SU-DHL-6 (cell line): Measurements from ENCODE around the gene HSPA13.

Source experiments
- H2AFZ ChIP-seq: fragments of 200-600 bp; sonication (generic); 2 replicates; pipeline ENCODE4 v1.6.1; 2014; ENCODE audit warnings: low read depth, mild to moderate bottlenecking, moderate library complexity, mixed read lengths, antibody characterized with exemption, low read length; ENCODE audit not compliant: severe bottlenecking
- H3F3A ChIP-seq: fragments of 200-600 bp; shearing (Covaris generic); 2 replicates; pipeline ENCODE4 v1.6.0; 2016; ENCODE audit warnings: antibody characterized with exemption, mild to moderate bottlenecking; ENCODE audit not compliant: insufficient read depth
- H3K27ac ChIP-seq: fragments of 200-600 bp; sonication (generic); 2 replicates; pipeline ENCODE4 v1.5.1; 2016; ENCODE audit warnings: low read depth, mild to moderate bottlenecking, low read length, moderate library complexity, mixed read lengths
- H3K27me3 ChIP-seq: fragments of 200-600 bp; sonication (generic), shearing (Covaris generic); 2 replicates; pipeline ENCODE4 v1.6.0; 2014; ENCODE audit warnings: mild to moderate bottlenecking, low read length
- H3K36me3 ChIP-seq: fragments of 200-600 bp; sonication (generic); 2 replicates; pipeline ENCODE4 v1.6.1; 2014; ENCODE audit warnings: mild to moderate bottlenecking, low read length, mixed read lengths
- H3K4me2 ChIP-seq: fragments of 300-600, 200-600 bp; shearing (Covaris generic), sonication (generic); 2 replicates; pipeline ENCODE4 v1.6.0; 2014; ENCODE audit warnings: low read length, low read depth, mild to moderate bottlenecking; ENCODE audit not compliant: poor library complexity, severe bottlenecking
- H3K4me3 ChIP-seq: fragments of 200-600 bp; sonication (generic); 2 replicates; pipeline ENCODE4 v1.5.1; 2014; ENCODE audit warnings: antibody characterized with exemption, low read length, mild to moderate bottlenecking, mixed read lengths; ENCODE audit not compliant: insufficient read depth, poor library complexity, severe bottlenecking
- H3K79me2 ChIP-seq: fragments of 200-600 bp; sonication (generic); 2 replicates; pipeline ENCODE4 v1.6.1; 2014; ENCODE audit warnings: mild to moderate bottlenecking, low read length, moderate library complexity; ENCODE audit not compliant: insufficient read depth
- H3K9ac ChIP-seq: fragments of 200-600 bp; sonication (generic); 2 replicates; pipeline ENCODE4 v1.7.0; 2014; ENCODE audit warnings: mild to moderate bottlenecking, low read length
- H3K9me2 ChIP-seq: fragments of 200-600 bp; sonication (generic); replicated peaks from 2 replicates; pipeline ENCODE4 v1.6.1; 2014; ENCODE audit warnings: low read length; ENCODE audit not compliant: insufficient read depth
- H3K9me3 ChIP-seq: fragments of 200-600 bp; sonication (generic); 2 replicates; pipeline ENCODE4 v1.6.1; 2014; ENCODE audit warnings: low read length, mixed read lengths; ENCODE audit not compliant: insufficient read depth
- H4K20me1 ChIP-seq: fragments of 200-600 bp; sonication (generic); 2 replicates; pipeline ENCODE4 v1.6.1; 2014; ENCODE audit warnings: low read depth, mild to moderate bottlenecking, antibody characterized with exemption, low read length, moderate library complexity, mixed read lengths
- EZH2phosphoT487 ChIP-seq: fragments of 200-600 bp; sonication (generic), shearing (Covaris generic); conservative IDR thresholded peaks from 2 replicates; pipeline ENCODE4 v1.6.1; 2018; ENCODE audit warnings: mild to moderate bottlenecking, antibody characterized with exemption, low read length, moderate library complexity, mixed read lengths
- TF ChIP-seq, protein P1 (sequence below): fragments of 200-600 bp; sonication (generic); IDR thresholded peaks from one replicate; pipeline ENCODE4 v1.5.1; 2017; ENCODE audit warnings: antibody characterized with exemption, mild to moderate bottlenecking, low read length, moderate library complexity; ENCODE audit not compliant: insufficient read depth, poor library complexity, severe bottlenecking

Gene HSPA13

GRCh38 chr21:14358775-14359174 is 24.2 kb downstream of the HSPA13 start:
- H3K36me3 ChIP-seq: no peaks in the 10 kb centered on the region
- no peaks in the 10 kb centered on the region for H3K9me2 ChIP-seq
- no peaks in the 10 kb centered on the region for H3K79me2 ChIP-seq
- TF ChIP-seq, protein P1, sequence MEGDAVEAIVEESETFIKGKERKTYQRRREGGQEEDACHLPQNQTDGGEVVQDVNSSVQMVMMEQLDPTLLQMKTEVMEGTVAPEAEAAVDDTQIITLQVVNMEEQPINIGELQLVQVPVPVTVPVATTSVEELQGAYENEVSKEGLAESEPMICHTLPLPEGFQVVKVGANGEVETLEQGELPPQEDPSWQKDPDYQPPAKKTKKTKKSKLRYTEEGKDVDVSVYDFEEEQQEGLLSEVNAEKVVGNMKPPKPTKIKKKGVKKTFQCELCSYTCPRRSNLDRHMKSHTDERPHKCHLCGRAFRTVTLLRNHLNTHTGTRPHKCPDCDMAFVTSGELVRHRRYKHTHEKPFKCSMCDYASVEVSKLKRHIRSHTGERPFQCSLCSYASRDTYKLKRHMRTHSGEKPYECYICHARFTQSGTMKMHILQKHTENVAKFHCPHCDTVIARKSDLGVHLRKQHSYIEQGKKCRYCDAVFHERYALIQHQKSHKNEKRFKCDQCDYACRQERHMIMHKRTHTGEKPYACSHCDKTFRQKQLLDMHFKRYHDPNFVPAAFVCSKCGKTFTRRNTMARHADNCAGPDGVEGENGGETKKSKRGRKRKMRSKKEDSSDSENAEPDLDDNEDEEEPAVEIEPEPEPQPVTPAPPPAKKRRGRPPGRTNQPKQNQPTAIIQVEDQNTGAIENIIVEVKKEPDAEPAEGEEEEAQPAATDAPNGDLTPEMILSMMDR: no peak
- TF ChIP-seq EZH2phosphoT487: no peak
- no peaks in the 10 kb centered on the region for H3K9me3 ChIP-seq
- no peak overlapping the region for H3K4me2 ChIP-seq
- no peaks in the 10 kb centered on the region for H3F3A ChIP-seq
- H3K9ac ChIP-seq: no peak overlapping the region
- H3K4me3 ChIP-seq: no peak overlapping the region
- no peaks in the 10 kb centered on the region for H3K27me3 ChIP-seq
- no peak overlapping the region for H2AFZ ChIP-seq
- H4K20me1 ChIP-seq: no peaks in the 10 kb centered on the region
- no peak overlapping the region for H3K27ac ChIP-seq

DNA sequence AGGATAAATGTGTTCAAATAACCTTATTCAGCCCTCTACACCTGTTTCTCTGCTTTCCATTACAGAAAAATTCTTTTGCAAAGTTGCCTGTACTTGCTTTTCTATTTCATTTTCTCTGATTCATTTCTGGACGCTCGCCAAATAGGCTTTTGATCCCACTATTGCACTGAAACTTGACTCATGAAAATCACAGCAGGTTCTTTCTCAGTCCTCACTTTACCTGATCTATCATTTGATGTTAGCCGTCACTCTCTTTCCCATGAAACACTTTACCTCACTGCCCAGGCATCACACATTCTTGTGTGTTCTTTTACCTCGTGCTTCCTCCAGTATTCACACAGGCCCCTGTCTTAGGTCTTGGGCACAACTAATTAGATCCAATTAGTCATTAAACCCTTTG is 26.2 kb downstream of the HSPA13 start:
- Histone ChIP-seq H4K20me1 (no peaks in the 10 kb centered on the region), H3K9me3 (no peaks in the 10 kb centered on the region), H3K4me2 (no peak overlapping the region), H2AFZ (no peak overlapping the region), H3K9me2 (no peaks in the 10 kb centered on the region), H3K27ac (no peak overlapping the region), H3F3A (no peaks in the 10 kb centered on the region), H3K9ac (no peak overlapping the region), H3K27me3 (no peaks in the 10 kb centered on the region), H3K36me3 (no peaks in the 10 kb centered on the region), H3K4me3 (no peak overlapping the region), H3K79me2 (no peaks in the 10 kb centered on the region)
- TF ChIP-seq, protein P1: no peak
- TF ChIP-seq EZH2phosphoT487: no peak

DNA sequence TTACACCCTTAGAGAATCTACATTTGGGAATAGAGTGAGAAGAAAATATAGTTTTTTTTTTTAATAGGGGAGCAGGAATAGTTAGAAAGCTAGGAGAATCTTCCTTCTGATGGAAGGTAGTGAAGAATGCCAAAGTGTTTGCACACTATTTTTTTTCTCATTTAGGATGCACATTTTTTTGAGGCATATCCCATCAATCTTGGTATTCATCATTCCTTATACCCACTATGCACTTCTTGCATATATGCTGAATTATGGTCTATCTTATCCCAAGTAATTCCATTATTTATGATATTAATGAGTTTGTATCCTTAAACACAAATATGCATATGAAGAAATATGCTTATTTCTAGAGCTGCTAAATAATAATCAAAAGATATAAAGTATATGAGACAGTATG is 28.4 kb downstream of the HSPA13 start:
- Histone ChIP-seq H3K9ac (no peak overlapping the region), H3K36me3 (no peaks in the 10 kb centered on the region), H3K4me2 (no peak overlapping the region), H3K27me3 (no peaks in the 10 kb centered on the region), H3F3A (no peaks in the 10 kb centered on the region), H3K27ac (no peak overlapping the region), H3K9me2 (no peaks in the 10 kb centered on the region), H3K79me2 (no peaks in the 10 kb centered on the region), H4K20me1 (no peaks in the 10 kb centered on the region), H2AFZ (no peak overlapping the region), H3K4me3 (no peak overlapping the region), H3K9me3 (no peaks in the 10 kb centered on the region)
- TF ChIP-seq EZH2phosphoT487: no peak
- TF ChIP-seq, protein P1: no peak

DNA sequence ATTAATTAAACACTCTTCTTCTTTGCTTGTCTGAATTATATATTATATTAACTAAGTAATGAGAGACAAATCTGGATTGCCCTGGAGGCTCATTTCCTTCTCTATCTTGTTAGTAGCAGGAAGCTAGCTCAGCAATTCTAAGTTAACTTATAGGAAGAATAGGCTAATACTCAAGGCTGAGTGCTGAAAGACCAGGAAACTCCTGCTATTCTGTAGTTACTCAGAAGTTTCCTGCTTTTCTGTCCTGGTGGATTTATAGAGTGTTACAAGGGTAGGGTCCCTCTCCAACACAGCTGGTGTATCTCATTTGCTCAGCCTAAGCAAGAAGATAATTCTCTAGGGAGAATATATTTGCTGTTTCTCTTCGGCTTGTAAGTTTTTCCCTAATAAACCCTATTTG is 29.2 kb downstream of the HSPA13 start:
- H3K9me2 ChIP-seq: no peaks in the 10 kb centered on the region
- H3K4me2 ChIP-seq: no peak overlapping the region
- H3F3A ChIP-seq: no peaks in the 10 kb centered on the region
- H3K4me3 ChIP-seq: no peak overlapping the region
- H3K9ac ChIP-seq: no peak overlapping the region
- H3K36me3 ChIP-seq: no peaks in the 10 kb centered on the region
- H3K27me3 ChIP-seq: no peaks in the 10 kb centered on the region
- H3K79me2 ChIP-seq: no peaks in the 10 kb centered on the region
- TF ChIP-seq EZH2phosphoT487: no peak
- TF ChIP-seq, protein P1: no peak
- H3K27ac ChIP-seq: no peak overlapping the region
- no peaks in the 10 kb centered on the region for H3K9me3 ChIP-seq
- no peak overlapping the region for H2AFZ ChIP-seq
- H4K20me1 ChIP-seq: no peaks in the 10 kb centered on the region
